NCI-H748 (cell line): ENCODE results near the gene KREMEN2.

Experiments used
- DNase-seq: peaks from one replicate; lab custom pipeline; 2025; ENCODE audit not compliant: unreplicated experiment; lab: John Stamatoyannopoulos, UW

Gene KREMEN2

GRCh38 chr16:2976201-2976600, 12.1 kb downstream of the KREMEN2 start:
- DNase-seq = no peak

GRCh38 chr16:2976673-2977072, 12.6 kb downstream of the KREMEN2 start:
- DNase-seq = no peak

GRCh38 chr16:2977440-2977839, 13.4 kb downstream of the KREMEN2 start:
- DNase-seq = no peak

GRCh38 chr16:2979669-2980226, 15.7 kb downstream of the KREMEN2 start:
- DNase-seq = peak; percentile 30

- peak; percentile 81 for DNase-seq
Observed at GRCh38 chr16:2980227-2981176, 16.4 kb downstream of the KREMEN2 start, which contains the start of gene PKMYT1. Gene PKMYT1 (minus strand): TSS chr16:2980446. CDS start chr16:2979657, 789 bp downstream.

GRCh38 chr16:2981177-2981898, 17.3 kb downstream of the KREMEN2 start:
- no peak for DNase-seq

- DNase-seq = no peak
Observed at GRCh38 chr16:2981899-2982250, 17.8 kb downstream of the KREMEN2 start.

GRCh38 chr16:2982402-2982801, 18.3 kb downstream of the KREMEN2 start:
- no peak for DNase-seq

- peak; percentile 76 for DNase-seq
Observed at GRCh38 chr16:2983706-2984136, 19.6 kb downstream of the KREMEN2 start.

- no peak for DNase-seq
Observed at GRCh38 chr16:2985462-2985861, 21.4 kb downstream of the KREMEN2 start.

GRCh38 chr16:2985893-2986355, 21.8 kb downstream of the KREMEN2 start:
- no peak for DNase-seq

- DNase-seq = no peak
Observed at GRCh38 chr16:2986623-2987188, 22.6 kb downstream of the KREMEN2 start.

GRCh38 chr16:2987286-2987685, 23.2 kb downstream of the KREMEN2 start:
- DNase-seq = no peak

GRCh38 chr16:2987833-2988232, 23.8 kb downstream of the KREMEN2 start:
- no peak for DNase-seq

GRCh38 chr16:2988590-2989099, 24.6 kb downstream of the KREMEN2 start:
- no peak for DNase-seq

- no peak for DNase-seq
Observed at GRCh38 chr16:2990891-2991290, 26.8 kb downstream of the KREMEN2 start.

GRCh38 chr16:2991566-2992261, 27.6 kb downstream of the KREMEN2 start:
- no peak for DNase-seq

- no peak for DNase-seq
Observed at GRCh38 chr16:2992383-2993081, 28.5 kb downstream of the KREMEN2 start.

GRCh38 chr16:2996298-2996697, 32.2 kb downstream of the KREMEN2 start:
- no peak for DNase-seq

- DNase-seq = no peak
Observed at GRCh38 chr16:2999929-3000328, 35.9 kb downstream of the KREMEN2 start.
